Right lobe of liver (tissue), 6 donors: ENCODE measurements around the gene OSM. TPM values are rescaled to one million over a fixed set of nuclear protein-coding genes. Genes with fewer than 3 reads are reported as not detected.

Experiments
- ATAC-seq, 4 donors: fragments of 200-7000 bp; cut with Tn5 transposase; one replicate each; pipeline ENCODE4 v1.9.1; 2020; ENCODE audit warnings: mild to moderate bottlenecking in 4 of 4, moderate library complexity in 4 of 4
- DNase-seq, 3 donors: peaks; one replicate each; pipeline ENCODE4 v3.0.0-alpha.2; 2020
- H3K27ac ChIP-seq, 3 donors: fragments of 200-600 bp; one replicate each; pipeline ENCODE4 v1.8.0; 2022
- H3K27me3 ChIP-seq, 2 donors: fragments of 200-600 bp; one replicate each; pipeline ENCODE4 v1.8.0; 2022
- H3K36me3 ChIP-seq, 4 donors: fragments of 200-600 bp; sonication (generic) in 1 of 4; one replicate each; pipeline versions ENCODE4 v1.5.1 to v1.8.0; 2017 to 2022; ENCODE audit warnings: control low read depth in 1 of 4
- H3K4me1 ChIP-seq, 4 donors: fragments of 200-600 bp; sonication (generic) in 1 of 4; one replicate each; pipeline versions ENCODE4 v1.5.1 to v1.8.0; 2017 to 2022; ENCODE audit warnings: control low read depth in 1 of 4
- H3K4me3 ChIP-seq, 3 donors: fragments of 200-600 bp; one replicate each; pipeline ENCODE4 v1.8.0; 2022
- H3K9me3 ChIP-seq, 4 donors: fragments of 200-600 bp; sonication (generic) in 1 of 4; one replicate each; pipeline versions ENCODE4 v1.5.1 to v1.8.0; 2017 to 2022; ENCODE audit warnings: control low read depth in 1 of 4
- POLR2A ChIP-seq: fragments of 450-650 bp; IDR thresholded peaks from one replicate; pipeline ENCODE4 v1.6.1; 2017; ENCODE audit warnings: antibody characterized with exemption, mild to moderate bottlenecking
- WGBS: methylation state at CpG from one replicate; pipeline ENCODE4 v1.1.6; 2018; ENCODE audit warnings: low coverage, low lambda C conversion rate; ENCODE audit not compliant: insufficient coverage; ENCODE audit errors: missing lambda C conversion rate; 5-methylcytosine and 5-hydroxymethylcytosine counted together
- intact Hi-C, 2 donors: fragments of 100-400 bp; cut with DNase I; formaldehyde crosslinking; loops; one replicate each; pipeline versions ENCODE4 v1.11.2 to v1.14.1; 2022
- total RNA-seq, 6 experiments: library from RNA; depleted of rRNA in 2 of 6; stranded (reverse); fragments of >200 nt in 2 of 6; fragmentation: NEBNext Ultra II Directional in 3 of 6; extraction: Animal tissue kit (Norgen Biotek cat#: 25700) in 3 of 6; gene quantifications; one replicate each; pipeline versions ENCODE4 v1.1.0 to v1.2.4, GENCODE V29; 2016 to 2023
- TF ChIP-seq, protein P1 (sequence below), 4 donors: fragments of 200-600 bp in 3 of 4; fragments of 450-650 bp in 1 of 4; IDR thresholded peaks; one replicate each; pipeline versions ENCODE4 v1.5.1 to v1.8.0; 2016 to 2022; ENCODE audit warnings: antibody characterized with exemption in 4 of 4, mild to moderate bottlenecking in 2 of 4
- donor health status: DM: no; HTN: yes; CAD: no.
- donor health status: DM: no; HTN: no; CAD: no.
- donor health status: DM: no; HTN: no; CAD: no.
- donor health status: DM: no; HTN: yes; CAD: no.
- donor health status: DM: no; HTN: yes; CAD: no.

OSM gene
- total RNA-seq, 6 experiments from 2014 or later = 0.10 to 0.75 (median 0.19) TPM; not detected in 2

DNA sequence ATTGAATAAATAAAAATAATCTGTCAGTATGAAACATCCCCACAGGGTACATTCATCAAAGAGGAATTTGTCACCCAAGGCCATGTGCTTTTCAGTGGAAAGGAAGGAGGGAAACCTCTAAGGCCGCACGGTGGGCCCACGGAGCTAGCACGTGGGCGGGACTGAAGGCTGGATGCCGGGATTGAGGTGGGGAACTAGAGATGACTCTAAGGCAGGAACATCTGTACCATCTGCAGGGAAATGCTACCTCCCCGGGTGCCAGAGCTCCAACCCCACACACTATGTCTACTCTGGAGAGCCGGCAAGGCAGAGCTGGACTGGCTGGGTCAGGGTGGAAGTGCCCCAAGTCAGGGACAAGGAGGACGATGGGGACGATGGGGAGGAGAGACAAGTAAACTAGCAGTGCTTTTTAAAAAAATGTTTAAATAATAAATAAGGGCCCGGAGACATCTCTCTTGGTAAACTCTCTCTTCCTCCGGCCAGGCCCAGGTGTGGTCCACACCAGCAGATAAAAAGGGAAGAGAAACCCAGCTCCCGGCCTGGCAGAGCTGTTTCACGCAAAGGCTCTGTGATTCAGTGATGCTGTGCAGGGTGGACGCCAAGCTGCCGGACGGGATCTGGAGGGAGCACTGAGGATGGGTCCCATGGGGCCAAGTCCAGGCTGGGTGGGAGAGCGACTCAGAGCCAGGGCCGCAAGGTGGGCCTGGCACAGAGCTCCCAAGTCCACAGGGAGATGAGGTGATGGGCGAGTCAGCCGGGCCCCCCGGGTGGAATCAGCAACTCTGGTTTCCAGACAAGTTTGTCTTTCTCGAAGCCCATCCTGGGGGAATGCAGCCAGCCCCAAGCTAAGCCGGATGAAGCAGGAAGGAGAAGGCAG, 25.9 kb downstream of the OSM start:
- Histone ChIP-seq H3K27ac (no peak overlapping the region), H3K36me3 (no peaks in the 10 kb centered on the region), H3K27me3 (no peaks in the 10 kb centered on the region), H3K4me3 (no peak overlapping the region), H3K9me3 (no peaks in the 10 kb centered on the region), H3K4me1 (peaks cover 0 to 2% (median 0%) of the 10 kb centered on the region in 4 donors)
- intact Hi-C loops = no loop called here
- ATAC-seq (no peak), DNase-seq (no peak)
- WGBS = 78% methylated on average over 13 of the region's 24 CpGs
- TF ChIP-seq, protein P1, sequence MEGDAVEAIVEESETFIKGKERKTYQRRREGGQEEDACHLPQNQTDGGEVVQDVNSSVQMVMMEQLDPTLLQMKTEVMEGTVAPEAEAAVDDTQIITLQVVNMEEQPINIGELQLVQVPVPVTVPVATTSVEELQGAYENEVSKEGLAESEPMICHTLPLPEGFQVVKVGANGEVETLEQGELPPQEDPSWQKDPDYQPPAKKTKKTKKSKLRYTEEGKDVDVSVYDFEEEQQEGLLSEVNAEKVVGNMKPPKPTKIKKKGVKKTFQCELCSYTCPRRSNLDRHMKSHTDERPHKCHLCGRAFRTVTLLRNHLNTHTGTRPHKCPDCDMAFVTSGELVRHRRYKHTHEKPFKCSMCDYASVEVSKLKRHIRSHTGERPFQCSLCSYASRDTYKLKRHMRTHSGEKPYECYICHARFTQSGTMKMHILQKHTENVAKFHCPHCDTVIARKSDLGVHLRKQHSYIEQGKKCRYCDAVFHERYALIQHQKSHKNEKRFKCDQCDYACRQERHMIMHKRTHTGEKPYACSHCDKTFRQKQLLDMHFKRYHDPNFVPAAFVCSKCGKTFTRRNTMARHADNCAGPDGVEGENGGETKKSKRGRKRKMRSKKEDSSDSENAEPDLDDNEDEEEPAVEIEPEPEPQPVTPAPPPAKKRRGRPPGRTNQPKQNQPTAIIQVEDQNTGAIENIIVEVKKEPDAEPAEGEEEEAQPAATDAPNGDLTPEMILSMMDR (IDR thresholded peaks at IDR 0.05) = no peak
- TF ChIP-seq POLR2A = no peak

DNA sequence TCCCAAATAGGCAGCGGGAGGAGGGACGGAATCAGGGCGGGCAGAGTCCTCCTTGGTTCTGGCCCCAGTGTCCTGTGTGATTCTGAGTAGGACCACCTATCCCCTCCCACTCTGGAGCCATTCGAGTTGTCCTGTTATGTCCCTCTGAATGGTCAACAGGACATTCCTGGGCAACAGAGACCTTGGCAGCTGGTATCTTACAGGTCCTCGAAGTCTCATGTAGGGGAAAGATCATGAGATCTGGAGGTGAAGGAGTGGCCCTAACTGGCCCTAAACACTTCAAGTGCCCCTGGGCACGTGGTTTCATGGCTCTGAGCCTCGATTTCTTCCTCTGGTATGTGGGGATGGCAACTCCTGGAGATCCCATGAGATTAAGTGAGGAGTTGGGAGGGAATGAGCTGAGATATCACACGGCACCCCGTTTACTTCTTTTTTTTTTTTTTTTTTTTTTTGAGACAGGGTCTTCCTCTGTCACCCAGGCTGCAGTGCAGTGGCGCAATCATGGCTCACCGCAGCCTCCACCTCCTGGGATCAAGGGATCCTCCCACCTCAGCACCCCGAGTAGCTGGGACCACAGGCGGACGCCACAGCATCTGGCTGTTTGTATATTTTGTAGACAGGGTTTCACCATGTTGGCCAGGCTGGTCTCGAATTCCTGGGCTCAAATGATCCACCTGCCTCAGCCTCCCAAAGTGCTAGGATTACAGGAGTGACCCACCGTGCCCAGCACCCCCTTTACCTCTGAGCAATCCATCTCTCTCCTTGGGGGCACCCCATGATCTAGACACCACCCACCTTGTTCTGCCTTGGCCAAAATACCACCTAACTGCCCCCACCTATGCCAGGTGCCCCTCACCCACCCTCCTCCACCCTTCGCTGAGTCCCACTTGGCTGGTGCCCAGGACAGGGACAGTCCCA, 26.9 kb downstream of the OSM start:
- DNase-seq = no peak
- no peak for ATAC-seq
- Histone ChIP-seq H3K27ac (no peak overlapping the region), H3K4me1 (no peaks in the 10 kb centered on the region), H3K4me3 (no peak overlapping the region), H3K9me3 (no peaks in the 10 kb centered on the region), H3K27me3 (no peaks in the 10 kb centered on the region), H3K36me3 (no peaks in the 10 kb centered on the region)
- WGBS = 64% methylated on average over 13 of the region's 17 CpGs
- intact Hi-C loops = no loop called here
- no peak for TF ChIP-seq POLR2A
- TF ChIP-seq, protein P1 (IDR thresholded peaks at IDR 0.05) = no peak

DNA sequence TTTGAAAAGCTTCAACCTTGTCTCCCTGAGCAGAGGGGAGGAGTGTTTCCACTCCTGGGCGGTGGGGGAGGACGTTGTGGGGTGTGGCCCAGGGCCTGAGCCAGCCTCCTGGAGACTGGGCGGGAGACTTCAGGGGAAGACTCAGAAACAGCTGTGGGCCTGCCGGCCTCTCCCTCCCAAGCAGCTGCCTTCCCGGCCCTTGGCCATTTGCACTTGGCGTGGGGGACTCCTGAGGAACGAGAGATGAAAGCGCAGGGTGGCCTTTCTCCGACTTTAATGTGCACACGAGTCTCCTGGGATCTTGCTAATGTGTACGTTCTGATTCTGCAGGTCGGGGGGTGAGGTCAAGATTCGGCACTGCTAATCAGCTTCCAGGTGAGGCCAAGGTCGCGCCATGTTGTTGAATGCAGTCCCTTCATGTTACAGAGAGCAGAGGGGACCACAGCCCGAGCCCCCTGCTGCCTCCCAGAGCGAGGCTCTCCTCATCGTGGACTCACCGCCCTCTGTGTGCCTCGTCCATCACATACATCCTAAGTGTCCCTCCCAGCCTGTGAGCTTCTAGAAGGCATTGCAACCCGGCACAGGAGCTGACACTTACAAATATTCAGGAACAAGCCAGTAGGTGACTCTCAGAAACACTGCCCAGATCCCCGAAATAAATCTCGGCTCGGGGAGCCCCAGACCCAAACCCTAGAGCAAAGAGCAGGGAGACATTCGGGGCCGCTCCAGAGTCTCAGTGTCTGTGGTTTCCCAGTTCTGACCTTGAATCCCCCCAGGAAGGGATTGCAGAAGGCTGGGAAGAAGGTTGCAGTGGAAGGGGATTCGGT, 27.8 kb downstream of the OSM start:
- Histone ChIP-seq H3K4me3 (no peak overlapping the region), H3K9me3 (no peaks in the 10 kb centered on the region), H3K4me1 (no peaks in the 10 kb centered on the region), H3K27me3 (no peaks in the 10 kb centered on the region), H3K27ac (no peak overlapping the region), H3K36me3 (no peaks in the 10 kb centered on the region)
- DNase-seq (no peak), ATAC-seq (no peak)
- no peak for TF ChIP-seq POLR2A
- TF ChIP-seq, protein P1 (IDR thresholded peaks at IDR 0.05) = no peak
- intact Hi-C loops = no loop called here
- 84% methylated on average over 10 of the region's 27 CpGs for WGBS

DNA sequence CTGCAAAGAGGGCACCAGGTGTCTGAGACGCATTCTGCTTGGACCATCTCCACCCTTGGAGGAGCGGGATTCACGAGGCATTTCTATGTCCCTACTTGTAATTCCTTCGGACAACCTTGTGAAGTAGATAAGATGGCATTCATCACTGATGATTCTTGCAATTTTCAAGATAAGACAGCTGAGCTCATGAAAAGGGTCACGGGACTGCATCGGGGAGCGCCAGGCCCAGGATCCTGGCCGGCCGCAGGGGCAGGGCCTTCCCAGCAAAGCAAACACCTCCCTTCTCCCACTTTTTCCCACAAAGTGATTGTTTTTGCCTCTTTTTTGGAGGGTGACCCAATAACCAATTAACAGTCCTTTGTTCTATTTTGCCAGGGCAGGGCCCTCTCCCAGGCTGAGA, 28.5 kb downstream of the OSM start:
- H3K4me3 ChIP-seq = no peak overlapping the region
- TF ChIP-seq POLR2A = no peak
- TF ChIP-seq, protein P1 (IDR thresholded peaks at IDR 0.05) = no peak
- H3K27ac ChIP-seq = no peak overlapping the region
- H3K4me1 ChIP-seq = no peaks in the 10 kb centered on the region
- ATAC-seq (no peak), DNase-seq (no peak)
- no peaks in the 10 kb centered on the region for H3K36me3 ChIP-seq
- no peaks in the 10 kb centered on the region for H3K27me3 ChIP-seq
- 85% methylated on average over 5 of the region's 9 CpGs for WGBS
- H3K9me3 ChIP-seq = no peaks in the 10 kb centered on the region
- intact Hi-C loops = no loop called here
